GM18526 (cell line): ENCODE measurements around the gene NRXN3.

Source experiments
- POLR2A ChIP-seq: IDR thresholded peaks from 3 replicates; pipeline ENCODE4 v1.6.1; 2011; ENCODE audit not compliant: insufficient read length; ENCODE audit errors: extremely low read depth

NRXN3 gene

GRCh38 chr14:78498062-78498595 is 328.0 kb downstream of the NRXN3 start:
- TF ChIP-seq POLR2A: no peak

- TF ChIP-seq POLR2A: no peak
Observed at GRCh38 chr14:78501909-78502308, 331.7 kb downstream of the NRXN3 start.

GRCh38 chr14:78508023-78508422 is 337.9 kb downstream of the NRXN3 start:
- no peak for TF ChIP-seq POLR2A

GRCh38 chr14:78509516-78509915 is 339.3 kb downstream of the NRXN3 start:
- no peak for TF ChIP-seq POLR2A

GRCh38 chr14:78512021-78512420 is 341.8 kb downstream of the NRXN3 start:
- no peak for TF ChIP-seq POLR2A

GRCh38 chr14:78519863-78520262 is 349.7 kb downstream of the NRXN3 start:
- TF ChIP-seq POLR2A: no peak

- no peak for TF ChIP-seq POLR2A
Observed at GRCh38 chr14:78524196-78524595, 354.0 kb downstream of the NRXN3 start.

GRCh38 chr14:78524766-78525165 is 354.6 kb downstream of the NRXN3 start:
- no peak for TF ChIP-seq POLR2A

GRCh38 chr14:78530078-78530477 is 359.9 kb downstream of the NRXN3 start:
- TF ChIP-seq POLR2A: no peak

GRCh38 chr14:78534141-78534540 is 364.0 kb downstream of the NRXN3 start:
- no peak for TF ChIP-seq POLR2A

GRCh38 chr14:78535041-78535440 is 364.9 kb downstream of the NRXN3 start:
- no peak for TF ChIP-seq POLR2A

- no peak for TF ChIP-seq POLR2A
Observed at GRCh38 chr14:78543433-78543832, 373.3 kb downstream of the NRXN3 start.

- TF ChIP-seq POLR2A: no peak
Observed at GRCh38 chr14:78561074-78561473, 390.9 kb downstream of the NRXN3 start.

GRCh38 chr14:78566026-78566858 is 396.1 kb downstream of the NRXN3 start:
- no peak for TF ChIP-seq POLR2A

- no peak for TF ChIP-seq POLR2A
Observed at GRCh38 chr14:78566859-78567172, 396.6 kb downstream of the NRXN3 start.

GRCh38 chr14:78567343-78567742 is 397.2 kb downstream of the NRXN3 start:
- TF ChIP-seq POLR2A: no peak
